GM21360 (cell line): ENCODE data around the gene NR2E3.

Source experiments
- ATAC-seq: cut with Tn5 transposase; IDR thresholded peaks from one replicate; pipeline ENCODE4 v1.9.1; 2021; ENCODE audit warnings: mild to moderate bottlenecking, moderate library complexity; ENCODE audit not compliant: unreplicated experiment

The NR2E3 gene

DNA sequence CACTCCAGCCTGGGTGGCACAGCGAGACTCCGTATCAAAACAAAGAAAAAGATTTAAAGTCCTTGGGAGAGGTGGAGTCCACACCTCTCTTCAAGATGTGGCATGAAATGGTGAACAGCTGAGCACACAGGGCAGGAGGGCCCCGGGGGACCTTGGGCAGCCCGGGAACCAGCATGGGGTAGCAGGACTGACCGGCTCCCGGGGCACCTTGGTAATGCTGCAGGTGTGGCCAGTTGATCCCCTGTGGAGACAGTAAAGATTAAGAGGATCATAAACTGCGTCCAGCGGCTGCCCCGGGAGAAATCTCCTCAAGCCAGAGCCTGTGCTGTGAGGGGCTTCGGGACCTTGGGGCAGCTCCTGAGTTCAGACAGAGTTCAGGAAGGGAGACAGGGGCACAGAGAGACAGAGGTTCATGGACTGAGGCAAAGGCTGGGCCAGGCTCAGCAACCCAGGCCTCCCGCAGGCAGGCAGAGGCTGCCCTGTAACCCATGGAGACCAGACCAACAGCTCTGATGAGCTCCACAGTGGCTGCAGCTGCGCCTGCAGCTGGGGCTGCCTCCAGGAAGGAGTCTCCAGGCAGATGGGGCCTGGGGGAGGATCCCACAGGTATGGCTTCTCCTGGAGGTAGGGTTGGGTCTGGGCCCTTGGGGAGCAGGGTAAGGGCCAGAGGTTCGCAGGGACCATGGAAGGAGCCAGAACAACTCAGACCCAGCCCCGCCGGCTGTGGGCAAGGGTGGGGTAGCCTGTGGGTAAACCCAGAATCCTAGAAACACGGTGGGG is at the start of gene NR2E3:
Gene NR2E3, plus strand, starts transcription at position 299 of the 780 bp plus-strand sequence. Its CDS starts 190 bp downstream, at position 489.
- no peak for ATAC-seq

DNA sequence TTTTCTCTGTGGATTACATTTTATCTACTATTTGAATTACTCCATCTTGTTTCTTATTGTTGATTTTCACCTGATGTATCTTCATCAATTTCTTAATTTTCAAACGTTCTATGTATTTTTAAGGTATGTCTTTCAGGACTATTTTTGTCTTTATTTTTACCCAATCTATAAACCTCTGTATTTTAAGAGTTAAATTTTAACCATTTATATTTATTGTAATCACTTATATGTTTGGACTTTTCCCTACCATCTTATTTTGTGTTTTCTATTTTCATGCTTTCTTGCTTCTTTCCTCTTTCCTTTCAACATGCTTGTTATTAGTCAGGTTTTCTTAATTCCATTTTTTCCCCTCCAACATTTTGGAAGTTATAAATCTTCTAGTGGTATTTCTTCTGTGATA is 49.5 kb upstream of the NR2E3 start:
- ATAC-seq, result no peak

DNA sequence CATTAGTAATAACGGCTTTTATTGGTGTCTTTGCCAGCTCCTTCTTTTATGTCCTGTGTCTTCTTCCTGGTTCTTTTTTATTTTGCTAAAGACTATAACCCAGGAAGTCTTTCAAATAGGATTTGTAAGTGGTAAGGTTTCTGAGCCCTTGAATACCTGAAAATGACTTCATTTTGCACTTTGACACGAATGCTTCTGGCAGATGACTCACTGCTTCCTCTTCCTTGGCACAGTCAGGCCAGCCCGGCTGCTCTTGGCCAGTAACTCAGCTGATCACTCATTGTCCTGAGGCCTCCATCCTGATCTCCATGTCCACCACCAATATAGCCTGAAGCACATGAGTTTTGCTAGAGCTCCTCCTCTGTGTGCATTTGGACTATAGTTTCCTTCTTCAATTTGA is 48.7 kb upstream of the NR2E3 start:
- ATAC-seq, result no peak

DNA sequence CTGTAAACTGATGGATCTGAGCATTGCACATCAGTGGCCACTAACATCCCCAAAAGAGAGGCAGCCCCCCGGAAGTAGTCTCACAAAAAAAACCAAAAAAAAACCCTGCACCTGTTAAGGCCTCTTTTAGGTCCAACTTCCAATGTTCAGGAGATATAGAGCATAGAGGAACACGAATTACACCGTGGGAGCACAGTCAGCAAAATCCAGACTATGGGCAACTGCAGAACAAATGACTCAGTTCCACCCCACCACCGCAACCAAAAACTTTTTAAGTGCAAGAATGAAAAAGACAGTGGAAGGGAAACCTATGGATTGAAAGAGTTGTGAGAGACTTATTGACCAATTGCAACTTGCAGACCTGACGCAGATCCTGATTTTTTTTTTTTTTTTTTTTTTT is 42.2 kb upstream of the NR2E3 start:
- ATAC-seq, result no peak

DNA sequence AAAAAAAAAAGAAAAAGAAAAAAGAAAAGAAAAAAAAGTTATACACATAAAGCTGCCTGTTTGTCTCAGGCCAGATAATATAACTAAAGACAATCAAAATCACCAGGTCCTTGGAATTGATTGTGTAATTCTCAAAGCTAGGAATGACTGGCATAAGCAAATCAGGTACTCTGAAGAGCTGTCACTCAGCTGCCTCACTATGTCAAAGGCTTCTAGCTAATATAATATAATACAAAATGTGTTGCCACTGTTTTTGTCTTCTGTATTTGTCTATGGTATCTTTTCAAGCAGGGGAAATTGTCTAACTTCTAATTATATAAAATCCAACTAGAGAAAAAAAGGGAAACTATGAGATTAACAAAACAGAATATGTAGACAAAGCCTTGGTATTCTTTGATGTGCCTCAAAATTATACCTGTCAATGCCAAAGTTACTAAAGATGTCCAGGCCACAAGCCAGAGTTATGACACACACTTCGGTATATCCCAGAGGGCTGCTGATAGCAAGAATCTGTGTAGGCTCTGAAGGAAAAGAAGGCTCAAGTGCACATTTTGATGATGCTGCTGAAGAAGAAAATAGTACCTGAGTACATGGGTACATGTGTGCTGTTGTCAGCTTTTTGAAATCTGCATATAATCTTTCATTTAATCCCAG is 37.0 kb upstream of the NR2E3 start:
- ATAC-seq, result no peak

DNA sequence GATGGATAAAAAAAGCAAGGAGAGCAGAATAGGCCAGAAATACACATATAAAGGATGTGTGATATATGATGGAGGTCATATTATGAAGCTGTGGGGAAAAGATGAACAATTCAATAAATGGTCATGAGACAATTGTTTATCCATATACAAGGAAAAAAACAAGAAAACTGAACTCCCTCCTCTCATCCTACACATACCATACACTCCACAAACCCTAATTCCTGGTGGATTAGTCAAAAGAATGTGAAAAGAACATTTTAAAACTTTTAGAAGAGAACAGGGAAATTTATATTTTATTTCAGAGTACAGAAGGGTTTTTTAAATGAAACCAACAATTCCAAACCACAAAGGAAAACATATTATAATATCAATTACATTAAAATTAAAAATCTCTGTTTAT is 34.5 kb upstream of the NR2E3 start:
- no peak for ATAC-seq

DNA sequence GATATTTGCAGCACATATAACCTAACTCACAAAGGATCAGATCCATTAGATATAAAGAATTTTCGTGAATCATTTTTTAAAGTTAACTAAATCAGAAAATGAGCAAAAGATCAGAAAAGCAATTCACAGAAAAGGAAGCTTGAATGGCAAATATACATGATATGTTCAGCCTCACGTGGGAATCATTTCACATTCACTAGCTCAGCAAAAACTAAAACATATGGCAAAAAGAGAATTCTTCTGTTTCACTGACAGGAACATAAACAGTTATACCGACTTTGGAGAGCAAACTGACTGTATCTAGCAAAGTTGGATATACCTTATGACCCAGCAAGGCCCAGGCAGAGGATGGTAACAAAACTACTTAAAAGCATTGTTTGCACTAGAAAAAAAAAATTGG is 34.0 kb upstream of the NR2E3 start:
- no peak for ATAC-seq

DNA sequence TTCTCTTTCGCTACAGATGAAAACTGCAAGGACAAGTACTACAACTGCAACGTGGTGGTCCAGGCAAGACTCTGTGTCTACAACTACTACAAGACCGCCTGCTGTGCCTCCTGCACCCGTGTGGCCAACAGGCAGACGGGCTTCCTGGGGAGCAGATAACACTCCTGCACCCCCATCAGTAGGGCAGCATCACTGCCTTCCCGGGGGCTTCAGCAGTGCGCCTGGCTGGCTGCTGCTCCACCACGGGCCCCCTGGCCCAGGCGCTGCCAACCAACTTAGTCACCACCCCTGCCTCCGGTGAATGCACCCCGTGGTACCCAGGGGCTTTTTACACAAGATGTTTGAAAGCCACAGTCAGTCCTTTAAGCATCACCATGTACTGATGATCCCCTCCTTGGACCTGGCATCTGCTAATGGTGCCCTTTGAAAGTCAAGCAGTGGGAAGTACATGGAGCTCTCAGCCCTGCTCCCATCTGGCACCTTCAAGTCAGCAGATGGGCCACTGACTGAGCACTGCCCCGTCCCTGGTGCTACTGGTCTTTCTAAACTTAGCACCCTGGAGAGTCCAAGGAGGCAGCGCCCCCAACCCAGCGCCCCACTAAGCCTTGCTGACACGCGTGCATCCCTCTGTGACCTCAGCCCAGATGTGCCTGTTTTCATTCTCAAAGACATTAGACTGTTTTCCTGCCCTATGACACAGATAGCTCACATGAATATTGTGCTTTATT is 33.0 kb upstream of the NR2E3 start:
- ATAC-seq, result no peak

DNA sequence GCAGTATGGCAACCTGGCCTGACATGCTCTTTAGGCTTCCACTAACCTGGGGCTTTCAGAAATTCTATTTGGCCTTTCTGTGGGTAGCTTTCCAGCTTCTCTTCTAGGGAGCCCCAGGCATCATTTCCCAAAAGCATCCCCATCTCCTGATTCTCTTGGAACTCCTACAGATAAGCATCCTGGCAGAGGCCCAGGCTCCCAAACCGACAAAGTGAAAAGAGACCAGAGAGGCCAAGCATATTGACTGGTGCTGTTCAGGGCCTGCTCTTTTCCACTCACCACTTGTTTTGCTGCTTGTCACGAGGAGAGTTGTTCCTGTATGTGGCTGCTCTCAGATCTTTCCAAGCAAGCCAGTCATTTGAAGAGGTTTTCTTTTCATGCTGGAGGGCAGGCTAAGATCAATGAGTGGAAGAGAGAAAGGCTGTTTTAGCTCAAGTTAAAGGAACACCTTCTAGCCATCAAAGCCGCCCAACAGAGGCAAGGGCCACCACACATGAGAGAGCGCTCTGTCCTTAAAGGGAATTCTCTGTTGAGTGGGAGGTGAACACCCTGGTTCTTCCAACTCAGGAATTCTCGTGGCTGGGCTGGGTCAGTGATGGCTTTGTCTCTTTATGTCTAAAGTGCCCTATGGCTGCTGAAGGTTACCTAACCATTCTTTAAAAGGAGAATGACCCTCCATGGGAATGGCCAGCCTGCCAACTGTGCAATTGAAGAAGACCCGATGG is 31.1 kb upstream of the NR2E3 start:
- no peak for ATAC-seq

DNA sequence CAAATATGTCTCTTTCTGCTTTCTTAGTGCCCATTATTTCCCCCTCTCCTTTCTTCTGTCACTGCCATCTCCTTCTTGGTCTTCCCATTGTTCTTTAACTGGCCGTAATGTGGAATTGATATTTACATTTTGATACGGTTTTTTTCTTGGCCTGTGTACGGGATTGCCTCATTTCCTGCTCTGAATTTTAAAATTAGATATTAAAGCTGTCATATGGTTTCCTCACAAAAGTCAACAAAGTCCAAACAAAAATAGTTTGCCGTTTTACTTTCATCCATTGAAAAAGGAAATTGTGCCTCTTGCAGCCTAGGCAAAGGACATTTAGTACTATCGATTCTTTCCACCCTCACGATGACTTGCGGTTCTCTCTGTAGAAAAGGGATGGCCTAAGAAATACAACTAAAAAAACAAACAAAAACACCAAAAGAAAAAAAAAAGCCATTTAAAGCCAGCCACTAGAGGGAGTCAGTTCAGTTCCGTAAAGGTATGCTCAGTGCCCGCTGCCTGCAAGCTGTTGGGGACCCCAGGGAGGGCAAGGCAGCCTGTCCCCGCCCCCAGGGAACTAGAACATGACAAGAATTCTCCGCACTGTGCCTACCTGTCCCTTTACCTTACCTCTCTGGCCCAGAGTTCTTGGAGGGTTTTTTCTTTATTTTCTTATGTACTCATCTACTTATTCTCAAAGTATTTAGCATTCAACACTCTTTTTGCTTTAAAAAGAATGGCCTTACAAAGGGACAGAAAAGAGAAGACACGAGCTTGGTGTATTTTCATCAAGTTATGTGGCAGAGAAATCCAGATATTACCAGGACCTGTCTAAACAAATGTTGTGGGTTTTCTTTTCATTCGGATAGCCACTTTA is 30.0 kb upstream of the NR2E3 start:
- ATAC-seq, result peak; percentile 50

DNA sequence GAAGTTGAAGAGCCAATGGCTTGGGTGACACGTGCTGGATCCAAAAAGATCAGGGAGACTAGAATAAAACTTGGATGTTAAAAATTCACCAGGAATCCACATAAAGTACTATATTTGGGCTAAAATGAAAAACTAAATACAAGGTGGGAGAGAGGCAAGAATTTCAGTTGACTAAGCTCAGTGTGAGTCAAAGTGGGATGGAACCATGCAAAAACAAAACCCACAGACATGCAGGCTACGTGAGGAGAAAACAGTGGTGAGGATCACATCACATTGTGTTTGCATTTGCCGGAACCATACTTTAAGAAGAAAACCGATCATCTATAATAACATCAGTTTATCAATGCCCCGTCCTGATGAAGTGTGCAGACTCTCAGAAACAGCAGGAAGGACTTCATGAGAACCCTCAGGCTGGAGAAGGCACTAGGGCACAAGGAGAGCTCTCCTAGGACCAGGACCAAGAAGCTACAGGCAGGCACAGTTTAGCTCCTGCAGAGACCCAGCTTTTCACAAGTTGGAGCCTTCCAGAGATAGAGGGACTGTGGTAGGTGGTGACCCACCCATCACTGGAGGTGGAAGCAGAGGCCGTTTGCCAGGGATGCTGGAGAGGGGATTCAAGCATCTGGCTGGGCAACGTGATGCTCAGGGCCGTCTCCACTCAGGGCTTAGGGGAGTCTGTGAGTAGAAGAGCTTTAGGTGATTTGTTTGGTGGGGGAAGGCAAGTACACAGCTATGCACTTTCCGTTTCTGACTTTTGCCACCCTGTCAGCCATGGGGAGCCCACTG is 29.0 kb upstream of the NR2E3 start:
- no peak for ATAC-seq

DNA sequence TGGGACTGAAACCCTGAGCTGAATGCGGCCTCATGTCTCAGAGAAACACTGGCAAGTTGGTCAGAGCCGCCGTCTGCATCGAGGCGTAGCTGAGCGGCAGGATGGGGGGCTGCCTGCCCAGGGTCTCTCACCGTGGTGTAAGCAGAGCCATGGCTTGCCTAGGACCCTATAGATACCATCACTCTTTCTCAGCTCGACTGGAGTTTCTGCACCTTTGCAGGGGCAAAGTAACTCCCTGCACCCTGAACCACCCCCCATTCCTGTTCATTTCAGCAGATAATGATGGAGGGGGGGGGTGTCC is 28.4 kb upstream of the NR2E3 start:
- ATAC-seq, result no peak

DNA sequence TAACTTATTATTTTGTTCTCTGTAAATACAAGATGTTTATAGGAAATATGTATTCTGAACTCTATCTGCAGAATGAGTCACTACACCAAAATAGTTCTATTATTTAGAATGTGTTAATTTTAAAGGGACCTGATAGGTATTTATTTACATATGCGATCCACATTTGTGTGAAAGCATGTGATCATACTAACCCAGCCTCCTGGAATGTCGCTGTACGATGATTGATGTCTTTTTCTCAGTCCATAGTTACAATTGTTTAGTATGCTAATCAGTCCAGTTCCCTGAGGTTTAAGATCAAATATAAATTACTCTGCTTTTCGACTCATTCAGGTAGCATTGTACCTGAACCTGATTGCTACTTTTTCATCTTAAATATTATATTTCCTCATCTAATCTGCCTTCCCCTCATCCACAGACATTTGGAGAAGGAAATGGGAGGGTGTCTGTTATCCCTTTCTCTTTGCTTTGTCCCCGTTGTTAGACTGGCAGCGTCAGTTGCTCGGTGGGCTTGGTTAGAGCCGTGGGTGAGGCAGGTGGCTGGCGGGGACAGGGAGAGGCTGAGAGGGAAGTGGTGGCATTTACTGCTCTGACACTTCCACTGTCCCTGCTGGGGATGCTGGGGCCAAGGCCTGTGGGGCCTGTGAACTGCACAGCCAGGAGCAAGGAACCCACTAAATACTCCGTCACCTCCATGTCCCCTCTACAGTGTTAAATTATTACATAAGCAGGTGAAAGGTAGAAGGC is 27.8 kb upstream of the NR2E3 start:
- ATAC-seq, result no peak

DNA sequence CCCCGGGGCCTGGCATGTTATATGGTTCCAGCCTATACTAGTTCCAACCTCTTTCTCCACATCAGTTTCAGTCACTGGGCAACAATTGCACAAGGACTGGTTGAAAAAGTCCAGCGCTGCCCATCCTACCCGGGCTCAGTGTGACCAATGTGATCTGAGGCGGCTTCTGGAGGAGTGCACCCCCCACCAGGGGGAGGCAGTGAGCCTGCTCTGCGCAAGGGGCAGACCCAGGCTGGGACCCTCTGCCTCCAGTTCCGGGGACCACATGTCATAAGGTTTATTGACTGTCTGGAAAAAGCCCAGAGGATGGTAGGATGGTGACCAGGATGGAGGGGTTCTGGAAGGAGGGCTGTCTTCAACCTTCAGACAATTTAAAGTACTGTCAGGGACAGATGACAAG is 25.6 kb upstream of the NR2E3 start:
- no peak for ATAC-seq

DNA sequence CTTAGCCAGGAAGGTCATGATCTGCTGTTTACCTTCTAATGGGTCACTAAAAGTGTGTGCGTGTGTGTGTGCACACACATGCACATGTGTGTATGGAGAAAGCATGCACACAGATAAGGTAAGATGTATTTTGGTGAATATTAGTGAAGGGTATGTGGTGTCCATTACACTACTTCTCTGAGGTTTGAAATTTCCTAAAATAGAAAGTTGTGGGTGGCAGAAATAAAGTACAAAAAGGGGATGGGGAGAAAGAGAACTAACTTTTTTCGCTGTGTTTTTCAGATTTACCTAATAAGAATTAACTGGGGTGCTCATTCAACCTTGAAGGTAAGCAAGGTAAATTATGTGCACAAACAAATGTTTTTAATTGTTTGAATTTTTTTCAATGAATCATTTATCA is 24.4 kb upstream of the NR2E3 start:
- no peak for ATAC-seq

DNA sequence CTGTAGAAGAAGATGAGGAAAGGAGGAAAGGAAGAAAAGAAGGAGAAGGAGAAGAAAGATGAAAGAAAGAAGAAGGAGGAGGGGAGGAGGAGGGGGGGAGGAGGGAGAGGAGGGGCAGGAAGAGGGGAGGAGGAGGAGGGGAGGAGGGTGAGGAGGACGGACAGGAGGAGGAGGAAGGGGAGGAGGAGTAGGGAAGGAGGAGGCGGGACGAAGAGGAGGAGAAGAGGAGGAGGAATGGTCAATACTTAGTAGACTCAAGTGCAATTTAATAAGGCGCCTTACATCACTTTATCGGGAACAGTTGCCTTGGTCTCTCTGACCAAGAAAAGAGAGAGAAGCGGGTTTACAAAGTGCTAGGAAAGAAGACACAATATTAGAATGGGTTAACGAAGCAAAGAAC is 23.7 kb upstream of the NR2E3 start:
- ATAC-seq, result no peak

DNA sequence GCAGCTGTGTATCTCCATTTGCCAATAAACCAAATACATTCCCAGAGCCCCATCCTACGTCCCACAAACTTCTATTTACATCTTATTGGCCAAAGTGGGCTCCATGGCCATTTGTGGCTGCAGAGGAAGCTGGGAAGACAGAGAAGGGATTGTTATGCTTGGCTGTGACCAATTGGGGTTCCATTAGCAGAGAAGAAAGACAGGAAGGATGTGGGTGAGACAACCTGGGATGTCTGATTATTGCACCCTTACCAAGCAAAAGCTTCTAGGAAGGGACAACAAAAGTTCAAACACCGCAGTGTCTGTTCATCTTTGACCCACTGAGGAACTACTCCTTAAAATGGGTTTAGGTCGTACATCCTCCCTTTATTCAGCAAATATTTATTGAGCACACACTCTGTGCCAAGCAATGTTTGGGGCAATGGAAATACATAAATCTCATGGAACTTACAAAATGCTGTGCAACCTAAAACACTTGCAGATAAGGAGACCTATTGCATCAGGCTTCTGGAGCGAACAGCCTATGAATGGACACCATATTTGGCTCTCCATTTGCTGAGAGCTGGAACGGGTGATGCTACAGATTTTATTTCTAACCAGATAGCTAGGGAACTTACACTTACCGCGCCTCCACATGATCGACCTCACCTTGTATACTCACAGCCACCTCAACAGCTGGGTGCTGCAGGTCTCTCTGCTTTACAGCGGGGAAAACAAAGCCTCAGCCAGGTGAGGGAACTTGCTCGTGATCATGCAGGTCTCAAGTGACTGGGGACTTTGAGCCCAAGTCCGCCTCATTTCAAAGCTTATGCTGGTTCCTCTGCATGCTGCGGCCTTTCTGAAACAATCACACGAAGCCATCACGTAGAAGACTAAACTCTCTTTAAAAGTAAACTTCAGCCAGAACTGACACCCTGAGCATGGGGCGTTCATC is 21.4 kb upstream of the NR2E3 start:
- no peak for ATAC-seq

DNA sequence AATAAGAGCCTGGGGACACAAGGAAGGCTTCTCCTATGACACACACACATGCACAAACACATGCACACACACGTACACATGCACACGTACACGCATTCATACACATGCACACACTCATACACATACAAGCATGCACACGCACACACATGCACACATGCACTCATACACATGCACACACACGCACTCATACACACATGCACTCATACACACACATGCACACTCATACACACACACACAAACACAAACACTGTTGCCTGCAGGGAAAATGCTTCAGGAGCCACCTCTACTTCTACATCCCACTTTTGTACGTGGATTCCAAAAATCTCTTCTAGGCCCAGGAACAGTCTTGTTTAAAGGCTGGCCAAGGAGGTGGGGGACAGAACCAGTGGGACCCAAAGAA is 20.7 kb upstream of the NR2E3 start:
- ATAC-seq, result no peak
